NOMO-1 treated with dmso at 0.1 percent for 144 hours (cell line): ENCODE results near the gene P2RY8.
"Not testable (repeated sequence)": the region's sequence is repeated elsewhere in the genome, so short reads cannot be mapped to it uniquely, and the experiment has no call there.

Experiments used
- DNase-seq: peaks from one replicate; lab custom pipeline; 2025; ENCODE audit not compliant: unreplicated experiment; lab: John Stamatoyannopoulos, UW

The P2RY8 gene

DNA sequence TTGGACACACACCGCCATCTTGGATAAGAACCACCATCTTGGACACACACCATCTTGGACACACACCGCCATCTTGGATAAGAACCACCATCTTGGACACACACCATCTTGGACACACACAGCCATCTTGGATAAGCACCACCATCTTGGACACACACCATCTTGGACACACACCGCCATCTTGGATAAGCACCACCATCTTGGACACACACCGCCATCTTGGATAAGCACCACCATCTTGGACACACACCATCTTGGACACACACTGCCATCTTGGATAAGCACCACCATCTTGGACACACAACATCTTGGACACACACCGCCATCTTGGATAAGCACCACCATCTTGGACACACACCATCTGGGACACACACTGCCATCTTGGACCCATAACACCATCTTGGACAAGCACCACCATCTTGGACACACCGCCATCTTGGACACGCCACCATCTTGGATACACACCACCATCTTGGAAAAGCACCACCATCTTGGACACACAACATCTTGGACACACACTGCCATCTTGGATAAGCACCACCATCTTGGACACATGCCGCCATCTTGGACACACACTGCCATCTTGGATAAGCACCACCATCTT lies 88.9 kb downstream of the P2RY8 start:
- not testable (repeated sequence) for DNase-seq

DNA sequence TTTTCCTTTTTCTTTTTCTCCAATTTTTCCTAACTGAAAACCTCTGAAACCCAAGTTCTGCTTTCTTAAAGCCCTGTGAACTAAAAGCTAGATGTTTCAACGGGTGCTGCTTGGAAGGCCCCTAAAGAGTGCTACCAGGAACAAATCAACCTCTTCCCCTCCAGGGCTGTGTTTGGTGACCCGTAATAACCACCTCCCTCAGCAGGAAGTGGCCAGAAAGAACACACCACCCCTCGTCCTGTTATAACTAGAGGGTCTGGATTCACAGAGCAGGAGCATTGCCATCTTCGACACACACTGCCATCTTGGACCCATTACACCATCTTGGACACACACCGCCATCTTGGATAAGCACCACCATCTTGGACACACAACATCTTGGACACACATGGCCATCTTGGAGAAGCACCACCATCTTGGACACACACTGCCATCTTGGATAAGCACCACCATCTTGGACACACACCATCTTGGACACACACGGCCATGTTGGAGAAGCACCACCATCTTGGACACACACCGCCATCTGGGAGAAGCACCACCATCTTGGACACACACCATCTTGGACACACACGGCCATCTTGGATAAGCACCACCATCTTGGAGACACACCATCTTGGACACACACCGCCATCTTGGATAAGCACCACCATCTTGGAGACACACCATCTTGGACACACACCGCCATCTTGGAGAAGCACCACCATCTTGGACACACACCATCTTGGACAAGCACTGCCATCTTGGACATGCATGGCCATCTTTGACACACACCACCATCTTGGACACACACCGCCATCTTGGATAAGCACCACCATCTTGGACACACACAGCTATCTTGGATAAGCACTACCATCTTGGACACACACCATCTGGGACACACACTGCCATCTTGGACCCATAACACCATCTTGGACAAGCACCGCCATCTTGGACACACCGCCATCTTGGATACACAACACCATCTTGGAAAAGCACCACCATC lies 89.7 kb downstream of the P2RY8 start:
- DNase-seq = not testable (repeated sequence)

DNA sequence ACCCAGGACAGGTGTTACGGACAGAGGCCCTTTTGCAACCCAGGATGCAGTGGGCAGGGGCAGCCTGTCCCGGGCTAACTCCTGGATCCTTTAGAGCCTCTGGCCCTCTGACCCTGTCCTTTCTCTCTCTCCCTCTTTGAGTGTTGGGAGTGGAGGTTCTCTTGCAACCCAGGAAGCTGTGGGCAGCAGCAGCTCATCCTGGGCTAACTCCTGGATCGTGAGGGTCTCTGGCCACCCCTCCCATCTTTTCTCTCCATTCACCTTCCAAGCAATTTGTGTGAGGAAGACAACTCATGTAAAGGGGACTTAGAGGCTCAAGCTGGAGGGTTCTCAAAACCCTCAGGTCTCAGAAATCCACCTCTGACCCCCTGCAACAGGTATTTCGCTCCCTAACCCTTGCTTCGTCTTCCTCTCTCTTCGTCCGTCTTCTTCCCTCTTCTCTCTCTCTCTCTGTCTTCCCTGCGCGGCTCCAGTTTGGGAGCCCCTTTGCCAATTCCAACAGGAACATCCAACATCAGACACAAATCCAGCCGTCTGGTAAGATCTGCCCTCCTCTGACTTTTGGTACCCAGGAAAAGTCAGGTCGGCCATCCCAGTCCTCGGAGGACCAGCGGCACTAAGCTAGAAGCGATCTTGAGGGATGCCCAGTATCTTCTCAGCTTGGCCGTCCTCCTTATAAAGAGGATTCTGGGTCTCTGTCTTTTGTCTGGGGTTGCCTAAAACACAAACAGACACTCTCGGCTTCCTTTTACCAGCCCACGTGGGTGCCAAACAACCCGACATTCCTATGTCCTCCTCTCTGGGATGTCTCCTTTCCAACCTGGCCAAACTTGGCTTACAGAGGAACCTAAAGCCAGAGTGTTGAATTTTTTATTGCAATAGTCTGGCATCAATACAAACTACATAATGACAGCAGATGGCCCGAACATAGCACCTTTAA lies 92.2 kb downstream of the P2RY8 start:
- DNase-seq = no peak

DNA sequence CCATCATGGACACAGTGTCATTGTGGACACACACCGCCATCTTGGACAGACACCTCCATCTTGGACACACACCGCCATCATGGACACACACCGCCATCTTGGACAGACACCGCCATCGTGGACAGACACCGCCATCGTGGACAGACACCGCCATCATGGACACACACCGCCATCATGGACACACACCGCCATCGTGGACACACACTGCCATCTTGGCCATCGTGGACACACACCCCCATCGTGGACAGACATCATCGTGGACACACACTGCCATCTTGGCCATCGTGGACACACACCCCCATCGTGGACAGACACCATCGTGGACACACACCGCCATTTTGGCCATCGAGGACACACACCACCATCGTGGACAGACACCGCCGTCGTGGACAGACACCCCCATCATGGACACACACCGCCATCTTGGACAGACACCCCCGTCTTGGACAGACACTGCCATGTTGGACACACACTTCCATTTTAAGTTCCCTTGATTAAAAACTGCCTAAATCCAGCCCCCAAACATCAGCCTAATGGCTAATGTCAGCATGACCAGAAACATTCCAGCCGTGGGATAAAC lies 93.4 kb downstream of the P2RY8 start:
- DNase-seq = no peak

DNA sequence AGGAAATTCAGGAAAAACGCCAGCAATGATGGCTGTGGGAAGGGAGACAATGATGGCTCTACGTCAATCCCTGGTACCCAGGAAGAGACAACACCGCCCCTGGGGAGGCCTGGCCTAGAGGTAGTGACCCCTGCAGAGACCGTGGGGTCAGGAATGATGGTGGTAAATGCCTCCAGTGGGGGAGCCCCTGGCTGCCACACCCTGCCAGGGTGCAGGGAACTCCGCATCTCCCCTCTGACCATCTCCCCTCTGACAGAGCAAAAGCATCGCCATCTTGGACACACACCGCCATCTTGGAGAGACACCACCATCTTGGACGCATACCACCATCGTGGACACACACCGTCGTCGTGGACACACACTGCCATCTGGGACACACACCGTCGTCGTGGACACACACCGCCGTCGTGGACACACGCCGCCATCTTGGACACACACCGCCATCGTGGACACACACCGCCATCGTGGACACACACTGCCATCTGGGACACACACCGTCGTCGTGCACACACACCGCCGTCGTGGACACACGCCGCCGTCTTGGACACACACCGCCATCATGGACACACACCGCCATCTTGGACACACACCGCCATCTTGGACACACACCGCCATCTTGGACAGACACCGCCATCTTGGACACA lies 94.1 kb downstream of the P2RY8 start:
- DNase-seq = no peak

DNA sequence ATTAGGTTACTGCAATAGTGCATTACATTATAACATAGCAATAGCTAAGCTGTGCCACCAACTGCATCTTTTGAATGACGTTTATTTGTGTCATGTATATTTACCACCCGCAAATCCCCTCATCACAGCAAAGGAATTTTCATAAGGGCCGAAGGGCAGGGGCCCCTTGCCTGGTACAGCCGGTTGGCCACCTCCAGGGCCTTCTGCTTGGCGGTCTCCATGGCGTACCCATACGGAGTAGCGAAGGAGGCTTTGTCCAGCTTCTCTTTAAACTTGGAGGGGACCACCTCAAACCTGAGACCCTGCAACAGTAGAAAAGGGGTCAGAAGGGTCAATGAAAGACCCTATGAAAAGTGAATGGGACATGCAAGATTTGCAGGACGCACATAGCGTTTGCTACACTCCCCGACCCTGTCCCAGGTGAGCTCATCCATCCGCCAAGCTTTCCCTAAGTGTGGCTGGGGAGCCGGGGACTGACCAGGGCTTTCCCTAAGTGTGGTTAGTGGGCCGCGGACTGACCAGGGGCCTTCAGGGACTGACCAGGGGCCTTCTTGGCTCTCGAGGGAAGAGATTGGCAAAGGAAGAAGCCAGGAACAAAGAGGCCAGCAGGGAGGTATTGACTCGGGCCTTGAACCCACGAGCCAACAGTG lies 94.8 kb downstream of the P2RY8 start:
- no peak for DNase-seq

DNA sequence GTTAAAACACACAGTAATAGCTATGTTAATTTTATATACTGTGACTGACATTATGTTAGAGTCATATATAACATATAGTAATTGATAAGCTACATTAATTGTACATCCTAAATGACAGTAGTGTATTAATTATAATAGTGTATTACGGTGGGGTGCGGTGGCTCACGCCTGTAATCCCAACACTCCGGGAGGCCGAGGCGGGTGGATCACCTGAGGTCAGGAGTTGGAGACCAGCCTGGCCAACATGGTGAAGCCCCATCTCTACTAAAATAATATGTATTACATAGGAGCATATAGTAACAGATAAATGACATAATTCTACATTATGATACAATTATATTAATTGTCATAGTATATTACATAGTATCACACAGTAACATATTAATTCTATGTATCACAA lies 96.5 kb downstream of the P2RY8 start:
- DNase-seq = no peak

DNA sequence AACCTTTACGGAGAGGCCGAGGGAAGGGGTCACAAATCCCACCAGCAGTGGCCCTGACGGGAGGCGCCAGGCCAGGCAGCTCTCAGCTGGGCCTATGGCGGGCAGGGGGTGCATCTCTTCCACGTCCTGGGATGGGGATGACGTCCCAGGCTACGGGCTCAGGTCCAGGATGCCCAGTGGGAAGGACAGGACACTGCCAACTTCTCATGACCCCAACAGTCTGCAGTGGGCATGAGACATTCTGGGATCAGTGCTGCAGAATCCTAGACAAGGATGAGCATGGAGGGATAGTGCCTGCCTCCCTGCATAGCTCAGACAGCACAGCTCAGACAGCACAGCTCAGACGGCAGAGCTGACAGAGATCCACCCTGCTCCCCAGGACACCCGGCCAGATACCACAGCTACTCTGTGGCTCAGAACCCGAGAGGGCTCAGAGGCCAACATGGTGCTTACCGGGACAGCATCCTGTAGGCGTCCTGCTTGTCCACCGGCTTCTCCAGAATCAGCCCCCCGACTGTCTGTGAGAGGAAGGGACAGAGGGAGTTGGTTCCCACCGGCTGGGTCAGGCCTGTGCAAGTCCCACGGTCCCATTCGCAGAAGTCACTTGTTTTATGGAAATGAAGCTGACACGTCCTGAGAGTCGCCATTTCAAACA lies 101.6 kb downstream of the P2RY8 start:
- DNase-seq = no peak

DNA sequence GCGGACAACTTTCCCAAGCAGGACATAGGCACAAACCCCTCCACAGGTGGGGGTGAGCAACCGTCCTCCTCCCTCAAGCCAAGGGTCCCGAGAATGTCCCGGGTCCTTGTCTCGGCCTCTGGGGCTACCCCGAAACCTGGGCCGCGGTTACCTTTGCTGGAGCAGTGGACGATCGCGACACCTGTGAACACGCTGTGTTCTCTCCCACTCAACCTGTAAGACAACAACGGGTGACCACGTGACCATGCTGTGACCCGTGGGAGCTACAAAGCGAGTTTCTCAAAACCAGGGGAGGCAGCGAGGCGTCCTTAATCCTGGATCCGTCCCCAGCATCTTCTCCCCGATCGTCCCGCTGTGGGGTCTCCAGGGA lies 102.1 kb downstream of the P2RY8 start:
- DNase-seq = no peak

DNA sequence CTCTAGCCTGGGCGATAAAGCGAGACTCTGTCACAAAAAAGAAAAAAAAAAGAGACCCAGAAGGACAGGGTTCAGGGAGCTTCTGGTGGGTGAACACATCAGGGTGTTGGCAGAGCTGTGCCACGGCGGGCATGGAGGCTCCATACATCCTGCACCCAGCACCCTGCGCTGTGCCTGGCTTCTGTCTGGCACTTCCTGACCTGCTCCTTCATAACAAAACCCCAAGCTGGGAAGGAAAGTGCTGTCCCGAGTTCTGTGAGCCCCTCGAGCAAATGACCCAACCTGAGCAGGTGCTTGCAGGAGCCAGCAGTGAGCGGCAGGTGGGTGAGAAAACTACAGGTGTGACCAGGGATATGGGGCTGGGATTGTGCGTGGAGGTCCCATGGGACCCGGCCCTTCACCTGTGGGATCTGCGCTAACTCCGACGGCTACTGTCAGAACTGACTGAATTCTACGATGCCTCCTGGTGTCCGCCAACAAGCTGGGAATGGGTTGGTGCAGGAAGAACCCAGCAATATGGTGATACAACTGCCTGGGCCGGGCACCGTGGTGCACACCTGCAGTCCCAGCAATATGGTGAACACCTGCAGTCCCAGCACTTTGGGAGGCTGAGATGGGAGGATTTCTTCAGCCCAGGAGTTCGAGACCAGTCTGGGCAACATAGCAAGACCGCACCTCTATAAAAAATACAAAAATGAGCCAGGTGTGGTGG lies 103.2 kb downstream of the P2RY8 start:
- no peak for DNase-seq

DNA sequence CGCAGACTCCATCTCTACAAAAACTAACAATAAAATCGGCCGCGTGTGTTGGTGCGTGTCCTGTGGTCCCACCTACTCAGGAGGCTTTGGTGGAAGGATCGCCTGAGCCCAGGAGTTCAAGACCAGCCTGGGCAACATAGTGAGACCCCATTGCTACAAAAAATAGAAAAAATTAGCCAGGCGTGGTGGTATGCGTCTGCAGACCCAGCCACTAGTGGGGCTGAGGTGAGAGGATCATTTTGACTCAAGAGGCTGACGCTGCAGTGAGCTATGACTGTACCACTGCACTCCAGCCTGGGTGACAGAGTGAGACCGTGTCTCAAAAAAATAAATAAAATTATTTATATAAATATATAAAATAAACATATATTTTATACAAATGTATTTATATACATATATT lies 106.5 kb downstream of the P2RY8 start:
- no peak for DNase-seq

DNA sequence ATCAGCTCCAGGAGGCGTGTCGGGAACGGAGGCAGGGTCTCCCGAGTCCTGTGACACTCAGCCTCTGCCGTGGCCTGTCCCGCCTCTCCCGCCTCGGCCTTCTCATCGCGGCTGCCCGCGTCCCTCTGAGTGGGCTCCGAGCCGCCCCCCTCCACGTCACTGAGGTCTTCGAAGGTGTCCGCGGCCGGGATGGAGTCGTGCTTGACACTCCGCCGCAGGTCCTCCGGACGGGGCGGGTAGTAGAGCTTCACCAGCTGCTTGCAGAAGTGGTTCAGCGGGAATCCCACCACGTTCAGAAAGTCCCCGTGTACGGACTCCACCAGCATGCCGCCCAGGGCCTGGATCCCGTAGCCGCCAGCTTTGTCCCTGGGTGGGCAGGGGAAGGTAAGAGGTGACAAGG lies 109.2 kb downstream of the P2RY8 start:
- DNase-seq = no peak

DNA sequence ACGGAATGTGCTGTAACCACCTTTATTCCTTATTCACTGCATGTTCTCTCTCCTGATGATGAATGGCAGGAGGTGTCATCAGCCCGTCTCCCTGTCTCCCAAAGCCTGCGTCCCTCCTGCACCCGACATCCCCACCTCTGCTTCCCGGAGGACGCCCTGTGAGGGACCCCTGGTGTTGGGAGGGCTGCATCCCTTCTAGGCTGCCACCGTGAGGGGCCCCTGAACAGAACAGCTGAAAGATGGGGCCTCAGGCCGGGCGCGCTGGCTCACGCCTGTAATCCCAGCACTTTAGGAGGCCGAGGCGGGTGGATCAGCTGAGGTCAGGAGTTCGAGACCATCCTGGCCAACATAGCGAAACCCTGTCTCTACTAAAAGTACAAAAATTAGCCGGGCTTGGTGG lies 110.7 kb downstream of the P2RY8 start:
- not testable (repeated sequence) for DNase-seq

DNA sequence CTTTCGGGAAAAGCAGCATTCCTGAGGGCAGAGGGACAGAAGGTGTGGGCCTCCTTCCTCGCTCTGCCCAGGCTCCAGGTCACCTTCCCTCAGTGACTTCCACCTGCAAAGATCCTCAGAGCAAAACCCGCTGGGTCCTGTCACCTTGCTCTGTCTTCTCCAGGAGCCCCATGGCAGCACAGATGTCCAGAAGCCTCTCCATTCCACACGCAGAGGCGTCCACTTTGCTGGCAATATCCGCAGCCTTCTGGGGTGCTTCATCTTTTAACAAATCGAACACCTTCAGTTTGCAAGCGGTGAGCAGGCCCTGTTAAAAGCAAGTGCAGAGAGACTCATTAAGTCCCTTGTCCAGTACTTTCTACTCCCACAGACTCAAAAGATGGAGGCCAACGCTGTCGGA lies 111.6 kb downstream of the P2RY8 start:
- no peak for DNase-seq

DNA sequence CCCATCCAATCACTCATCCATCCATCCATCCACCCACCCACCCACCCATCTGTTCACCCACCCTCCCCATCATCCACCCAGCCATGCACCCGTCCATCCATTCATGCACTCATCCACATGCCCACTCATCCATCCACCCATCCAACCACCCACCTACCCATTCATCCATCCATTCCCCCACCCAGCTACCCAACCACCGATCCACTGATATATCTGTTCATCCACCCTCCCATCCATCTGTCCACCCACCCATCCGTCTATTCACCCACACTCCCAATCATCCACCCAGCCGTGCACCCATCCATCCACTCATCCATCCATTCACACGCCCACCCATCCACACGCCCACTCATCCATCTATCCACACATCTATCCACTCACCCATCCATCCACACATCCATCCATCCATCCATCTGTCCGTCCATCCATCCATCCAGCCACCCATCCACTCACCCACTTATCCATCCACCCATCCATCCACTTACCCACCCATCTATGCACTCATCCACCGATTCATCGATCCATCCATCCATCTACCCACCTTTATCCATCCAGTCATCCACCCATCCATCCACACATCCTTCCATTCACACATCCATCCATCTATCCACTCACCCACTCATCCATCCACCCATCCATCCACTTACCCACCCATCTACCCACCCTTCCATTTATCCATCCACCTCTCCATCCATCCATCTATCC lies 112.7 kb downstream of the P2RY8 start:
- DNase-seq = no peak

DNA sequence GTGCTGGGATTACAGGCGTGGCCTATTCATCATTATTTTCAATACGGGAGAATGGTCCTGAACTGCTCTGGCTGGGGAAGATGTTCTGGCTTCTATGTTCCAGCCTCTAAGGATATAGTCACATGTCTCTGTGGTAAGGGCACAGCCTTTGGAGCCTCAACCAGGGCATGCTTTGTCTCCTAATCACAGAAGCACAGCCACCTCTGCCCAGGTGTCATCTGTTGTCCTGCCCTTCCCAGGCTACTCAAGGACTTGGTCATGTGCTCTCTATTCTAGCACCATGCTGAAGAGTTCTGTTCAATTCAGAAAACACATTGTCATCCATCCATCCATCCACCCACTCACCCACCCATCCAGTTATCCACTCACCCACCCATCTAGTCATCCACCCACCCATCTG lies 113.8 kb downstream of the P2RY8 start:
- no peak for DNase-seq

DNA sequence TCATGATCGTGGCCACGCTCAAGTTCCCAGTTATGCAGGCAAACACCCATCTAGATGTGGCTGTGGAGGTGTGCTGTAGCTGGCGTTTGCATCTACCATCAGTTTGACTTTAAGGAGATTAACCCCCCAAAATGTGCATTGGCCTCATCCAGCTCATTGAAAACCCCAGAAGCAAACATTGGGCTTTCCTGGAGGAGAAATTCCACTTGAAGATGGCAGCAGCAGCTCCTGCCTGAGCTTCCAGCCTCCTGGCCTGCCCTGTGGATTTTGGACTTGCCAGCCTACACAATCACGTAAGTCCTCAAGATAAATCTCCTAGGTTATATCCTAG lies 114.9 kb downstream of the P2RY8 start:
- no peak for DNase-seq

DNA sequence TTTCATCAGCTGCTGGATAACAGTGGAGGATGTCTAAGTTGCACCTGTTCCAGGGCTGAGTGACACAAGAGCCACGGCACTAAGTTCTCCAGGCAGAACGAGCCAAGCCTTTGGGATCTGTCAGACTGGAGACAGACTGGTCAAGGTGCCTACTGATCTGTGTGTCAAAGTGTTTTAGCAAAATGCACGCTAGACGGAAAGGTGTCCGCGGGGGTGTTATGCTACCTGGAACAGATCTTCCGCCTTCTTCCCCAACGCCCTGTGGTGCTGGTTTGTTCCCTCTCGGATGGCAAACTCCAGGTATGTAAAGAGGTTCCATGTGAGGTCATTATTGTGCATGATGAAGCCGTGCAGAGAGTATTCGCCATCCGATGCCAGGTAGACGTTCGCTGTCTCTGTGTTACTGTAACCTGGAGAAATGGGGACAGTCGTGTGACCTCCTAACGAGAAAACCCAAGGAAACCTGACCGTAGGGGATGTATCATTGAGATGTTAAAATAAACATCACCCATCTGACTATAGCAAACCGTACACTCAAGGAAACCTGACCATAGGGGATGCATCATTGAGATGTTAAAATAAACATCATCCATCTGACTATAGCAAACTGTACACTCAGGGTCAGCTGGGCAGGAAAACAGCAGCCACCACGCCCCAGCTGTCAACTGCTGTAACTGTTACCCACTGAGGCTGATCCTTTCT lies 115.4 kb downstream of the P2RY8 start:
- no peak for DNase-seq
